Naive thymus-derived CD4-positive, alpha-beta T cell (primary cell): Measurements from ENCODE around the gene SNRNP70. TPM values are rescaled to one million over a fixed set of nuclear protein-coding genes. Genes with fewer than 3 reads are reported as not detected.
A peak's percentile ranks its signal among the peaks of the same experiment; 100 is the strongest.

Experiments used
- ATAC-seq: fragments of 150-1000 bp; cut with Tn5 transposase; 2 replicates; pipeline ENCODE4 v1.10.0; 2021; ENCODE audit warnings: mild to moderate bottlenecking, moderate library complexity
- CTCF ChIA-PET: fragments of 350-600 bp; sonication (Branson Sonifier 250); formaldehyde crosslinking; loops from one replicate; lab custom pipeline; 2021; ENCODE audit warnings: antibody characterized with exemption; lab: Charles Lee
- POLR2A ChIA-PET: fragments of 350-600 bp; sonication (Branson Sonifier 250); formaldehyde crosslinking; loops from one replicate; lab custom pipeline; 2021; ENCODE audit warnings: antibody characterized with exemption, inconsistent platforms; lab: Charles Lee
- DNase-seq, 9 donors: peaks; one replicate each; pipeline versions ENCODE4 v3.0.0 to v3.0.0-alpha.2; 2020 to 2022; ENCODE audit warnings: mixed read lengths in 1 of 9
- H3K27ac ChIP-seq: one replicate; pipeline ENCODE4 v1.7.0; 2013; ENCODE audit warnings: mild to moderate bottlenecking, low read depth, low read length, moderate library complexity
- H3K27me3 ChIP-seq, 2 donors: one replicate each; pipeline ENCODE4 v1.7.0; 2013; ENCODE audit warnings: low read length in 2 of 2, mild to moderate bottlenecking in 2 of 2, moderate library complexity in 2 of 2; ENCODE audit not compliant: control insufficient read depth in 2 of 2, insufficient read depth in 2 of 2
- H3K36me3 ChIP-seq, 3 experiments: 1 replicate in 2 of 3; 2 replicates in 1 of 3; pipeline ENCODE4 v1.7.0; 2013; ENCODE audit warnings: low read length in 3 of 3, mild to moderate bottlenecking in 3 of 3, moderate library complexity in 1 of 3; ENCODE audit not compliant: insufficient read depth in 3 of 3, control insufficient read depth in 2 of 3
- H3K4me1 ChIP-seq, 2 donors: one replicate each; pipeline ENCODE4 v1.7.0; 2013; ENCODE audit warnings: low read length in 2 of 2, mild to moderate bottlenecking in 2 of 2, moderate library complexity in 1 of 2; ENCODE audit not compliant: control insufficient read depth in 2 of 2, insufficient read depth in 2 of 2
- H3K4me3 ChIP-seq: 2 replicates; pipeline ENCODE4 v1.7.0; 2013; ENCODE audit warnings: mild to moderate bottlenecking, low read length
- H3K9me3 ChIP-seq, 3 experiments: 1 replicate in 2 of 3; 2 replicates in 1 of 3; pipeline ENCODE4 v1.7.0; 2013; ENCODE audit warnings: low read length in 3 of 3; ENCODE audit not compliant: control insufficient read depth in 2 of 3
- H3K27ac Mint-ChIP-seq, 9 donors: one replicate each; pipeline ENCODE4 v1.8.0; 2020 to 2022; ENCODE audit warnings: mixed read lengths in 9 of 9, mild to moderate bottlenecking in 8 of 9, moderate library complexity in 5 of 9, inconsistent platforms in 2 of 9
- H3K27me3 Mint-ChIP-seq, 5 donors: one replicate each; pipeline ENCODE4 v1.8.0; 2021 to 2022; ENCODE audit warnings: mixed read lengths in 5 of 5, mild to moderate bottlenecking in 1 of 5
- H3K36me3 Mint-ChIP-seq, 5 donors: one replicate each; pipeline ENCODE4 v1.8.0; 2020 to 2022; ENCODE audit warnings: mixed read lengths in 5 of 5, mild to moderate bottlenecking in 3 of 5, inconsistent platforms in 1 of 5
- H3K4me1 Mint-ChIP-seq, 7 donors: one replicate each; pipeline ENCODE4 v1.8.0; 2020 to 2022; ENCODE audit warnings: mixed read lengths in 7 of 7, mild to moderate bottlenecking in 3 of 7, inconsistent platforms in 1 of 7
- H3K4me3 Mint-ChIP-seq, 10 donors: one replicate each; pipeline ENCODE4 v1.8.0; 2020 to 2022; ENCODE audit warnings: mild to moderate bottlenecking in 10 of 10, mixed read lengths in 10 of 10, moderate library complexity in 6 of 10, inconsistent platforms in 2 of 10
- H3K9me3 Mint-ChIP-seq, 11 donors: one replicate each; pipeline ENCODE4 v1.8.0; 2020 to 2022; ENCODE audit warnings: mixed read lengths in 11 of 11, mild to moderate bottlenecking in 4 of 11, inconsistent platforms in 1 of 11, moderate library complexity in 1 of 11
- intact Hi-C, 2 donors: fragments of 100-400 bp; cut with micrococcal nuclease; formaldehyde crosslinking; loops; one replicate each; pipeline ENCODE4 v1.15.1; 2023
- polyA plus RNA-seq, 2 donors: library from polyadenylated mRNA; unstranded; fragments of 300-500 nt; fragmentation: Illumina TruSeq; gene quantifications; one replicate each; pipeline ENCODE4 v1.2.3, GENCODE V29; 2021
- total RNA-seq, 6 experiments: library from RNA in 5 of 6; stranded (reverse) in 5 of 6; gene quantifications; 1 replicate in 5 of 6; 2 replicates in 1 of 6; pipeline ENCODE4 v1.2.3 and lab custom pipeline; 2021 to 2026

Gene SNRNP70
- total and polyA plus RNA-seq, 7 experiments from 2014 or later = 48.0 to 837 (median 326) TPM

DNA sequence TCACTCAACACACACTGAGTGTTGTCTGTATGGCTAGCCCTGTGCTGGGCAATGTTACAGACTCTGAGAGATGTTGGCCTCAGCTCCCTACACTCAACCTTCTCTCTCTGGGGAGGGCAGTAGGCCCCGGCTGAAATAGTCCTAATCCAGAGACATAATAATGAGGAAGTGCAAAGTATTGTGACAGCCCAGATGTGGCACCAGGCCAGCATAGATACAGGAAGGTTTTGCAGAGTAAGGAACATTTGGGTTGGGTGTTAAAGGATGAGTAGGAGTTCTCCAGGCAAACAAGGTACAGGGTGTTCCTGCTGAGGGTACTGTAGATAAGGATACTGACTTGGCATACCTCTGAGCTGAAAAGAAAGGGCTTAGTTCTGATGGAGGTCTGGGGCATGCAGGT lies 31.3 kb downstream of the SNRNP70 start:
- intact Hi-C loops = loop anchor here (5.0 to 10.0 kb wide), 10 partner anchors 36 to 911 kb away; partner anchors contain the start of genes ALDH16A1 (in 1 of the 2), DBP (in 1 of the 2), FLT3LG (in 1 of the 2) and NOSIP (in 1 of the 2)
- CTCF ChIA-PET = interaction anchor here (0.7 to 1.1 kb wide), 3 partner anchors 7 to 19 kb away, joined by 3 read pairs; no protein-coding TSS in a partner anchor
- Mint-ChIP-seq H3K27ac (peak overlapping the region in 7 of 9 donors; percentile 4 to 94 (median 59)), H3K9me3 (no peaks in the 10 kb centered on the region), H3K27me3 (peaks cover 0 to 14% (median 0%) of the 10 kb centered on the region in 5 donors), H3K36me3 (no peaks in the 10 kb centered on the region), H3K4me1 (peaks cover 33 to 54% (median 39%) of the 10 kb centered on the region in 7 donors), H3K4me3 (peak overlapping the region; percentile 18 to 90 (median 84))
- Histone ChIP-seq H3K27me3 (no peaks in the 10 kb centered on the region), H3K9me3 (no peaks in the 10 kb centered on the region), H3K36me3 (peaks cover 0 to 4% (median 0%) of the 10 kb centered on the region in 3 experiments), H3K4me1 (peaks cover 15 to 19% of the 10 kb centered on the region in 2 donors), H3K4me3 (no peak overlapping the region), H3K27ac (no peak overlapping the region)
- ATAC-seq (no peak), DNase-seq (no peak)
- POLR2A ChIA-PET = interaction anchor here (1.0 to 1.6 kb wide), 2 partner anchors 9 to 11 kb away, joined by 3 to 6 read pairs; no protein-coding TSS in a partner anchor

DNA sequence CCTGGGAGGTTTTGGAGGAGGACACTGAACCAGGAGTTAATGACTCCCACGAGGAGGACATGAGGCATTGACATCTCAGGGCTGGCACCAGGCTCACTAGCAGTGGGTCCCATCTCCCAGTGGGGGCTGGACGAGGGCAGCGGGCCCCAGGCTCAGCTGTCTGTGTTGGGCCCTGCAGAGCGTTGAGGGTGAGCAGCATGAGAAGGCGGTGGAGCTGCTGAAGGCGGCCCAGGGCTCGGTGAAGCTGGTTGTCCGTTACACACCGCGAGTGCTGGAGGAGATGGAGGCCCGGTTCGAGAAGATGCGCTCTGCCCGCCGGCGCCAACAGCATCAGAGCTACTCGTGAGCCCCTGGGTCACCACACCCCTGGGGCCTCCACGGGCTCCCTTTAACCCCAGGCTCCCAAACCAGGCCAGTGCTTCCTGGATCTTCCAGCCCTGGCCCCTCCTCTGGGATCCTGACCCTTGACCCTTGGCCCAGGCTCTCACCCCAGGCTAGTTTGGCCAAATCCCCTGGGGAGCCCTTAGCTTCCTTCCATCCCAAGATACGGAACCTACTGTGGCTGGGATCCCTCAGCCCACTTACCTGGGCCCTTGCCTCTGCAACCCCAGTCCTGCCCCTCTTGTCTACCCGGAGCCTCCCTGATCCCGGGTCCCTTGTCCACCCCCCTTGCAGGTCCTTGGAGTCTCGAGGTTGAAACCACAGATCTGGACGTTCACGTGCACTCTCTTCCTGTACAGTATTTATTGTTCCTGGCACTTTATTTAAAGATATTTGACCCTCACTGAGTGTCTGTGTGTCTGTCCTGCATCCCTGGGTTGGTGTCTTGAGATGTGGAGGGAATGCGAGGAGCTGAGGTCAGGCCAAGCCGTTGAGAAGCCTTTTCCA lies 32.7 kb downstream of the SNRNP70 start:
- peak overlapping the region; percentile 89 to 95 (median 93) for H3K27ac Mint-ChIP-seq
- ATAC-seq = no peak
- no peaks in the 10 kb centered on the region for H3K36me3 Mint-ChIP-seq
- Histone ChIP-seq H3K4me1 (peaks cover 15 to 19% of the 10 kb centered on the region in 2 donors), H3K4me3 (peak overlapping the region; percentile 83), H3K9me3 (no peaks in the 10 kb centered on the region), H3K27ac (peak overlapping the region; percentile 92), H3K27me3 (no peaks in the 10 kb centered on the region), H3K36me3 (peaks cover 0 to 4% (median 0%) of the 10 kb centered on the region in 3 experiments)
- CTCF ChIA-PET = interaction anchor here (0.6 to 1.1 kb wide), 4 partner anchors 9 to 33 kb away, joined by 3 to 5 read pairs (median 4); no protein-coding TSS in a partner anchor
- peak in 1 of 9 donors; percentile 22 for DNase-seq
- peak overlapping the region; percentile 83 to 91 (median 88) for H3K4me3 Mint-ChIP-seq
- H3K4me1 Mint-ChIP-seq = peaks cover 33 to 51% (median 43%) of the 10 kb centered on the region in 7 donors
- peaks cover 0 to 20% (median 0%) of the 10 kb centered on the region in 5 donors for H3K27me3 Mint-ChIP-seq
- POLR2A ChIA-PET = interaction anchor here (0.6 to 1.6 kb wide), 5 partner anchors 8 to 381 kb away, joined by 3 to 6 read pairs (median 3); no protein-coding TSS in a partner anchor
- intact Hi-C loops = loop anchor here (2.0 to 10.0 kb wide), 13 partner anchors 25 to 909 kb away; partner anchors contain the start of genes ALDH16A1 (in 1 of the 2), BCL2L12 (in 1 of the 2), DBP (in 1 of the 2) and FLT3LG (in 1 of the 2)
- H3K9me3 Mint-ChIP-seq = no peaks in the 10 kb centered on the region

- DNase-seq (peak; percentile 93 to 98 (median 97)), ATAC-seq (peak; percentile 91)
- Histone ChIP-seq H3K4me3 (peak within 1 kb of the TSS; percentile 83), H3K27me3 (no peaks in the 10 kb centered on the region), H3K27ac (peak within 1 kb of the TSS; percentile 92), H3K9me3 (no peaks in the 10 kb centered on the region), H3K36me3 (peaks cover 0 to 4% (median 0%) of the 10 kb centered on the region in 3 experiments), H3K4me1 (peaks cover 13 to 16% of the 10 kb centered on the region in 2 donors)
- H3K36me3 Mint-ChIP-seq = no peaks in the 10 kb centered on the region
- POLR2A ChIA-PET = interaction anchor here (0.6 to 1.3 kb wide), 4 partner anchors 9 to 380 kb away, joined by 3 to 4 read pairs (median 3); no protein-coding TSS in a partner anchor
- CTCF ChIA-PET = interaction anchor here (0.6 to 1.1 kb wide), 3 partner anchors 19 to 32 kb away, joined by 4 to 5 read pairs (median 4); no protein-coding TSS in a partner anchor
- peak within 1 kb of the TSS; percentile 83 to 91 (median 88) for H3K4me3 Mint-ChIP-seq
- H3K4me1 Mint-ChIP-seq = peaks cover 25 to 43% (median 39%) of the 10 kb centered on the region in 7 donors
- no peaks in the 10 kb centered on the region for H3K9me3 Mint-ChIP-seq
- H3K27me3 Mint-ChIP-seq = peaks cover 0 to 27% (median 0%) of the 10 kb centered on the region in 5 donors
- intact Hi-C loops = loop anchor here (1.0 to 10.0 kb wide), 17 partner anchors 10 to 909 kb away; partner anchors contain the start of genes SNRNP70 (in 2 of the 2), ALDH16A1 (in 1 of the 2), BCL2L12 (in 1 of the 2) and DBP (in 1 of the 2)
- H3K27ac Mint-ChIP-seq = peak within 1 kb of the TSS; percentile 89 to 95 (median 93)
These were observed 33.5 kb downstream of the SNRNP70 start, which contains the start of gene C19orf73 for GRCh38 chr19:49118565-49119410. TSS of gene C19orf73 (minus strand) at chr19:49119143. CDS start at chr19:49119022, 121 bp downstream.

GRCh38 chr19:49119411-49120324 lies 34.4 kb downstream of the SNRNP70 start, which contains the start of gene PPFIA3:
TSS of gene PPFIA3 (plus strand) at chr19:49119544. CDS start at chr19:49127874, 8,330 bp downstream.
- Histone ChIP-seq H3K27me3 (no peaks in the 10 kb centered on the region), H3K9me3 (no peaks in the 10 kb centered on the region), H3K4me3 (peak within 1 kb of the TSS; percentile 83), H3K36me3 (peaks cover 0 to 2% (median 0%) of the 10 kb centered on the region in 3 experiments), H3K27ac (peak within 1 kb of the TSS; percentile 92), H3K4me1 (peaks cover 11 to 14% of the 10 kb centered on the region in 2 donors)
- DNase-seq (peak in 2 of 9 donors; percentile 22 to 33), ATAC-seq (no peak)
- intact Hi-C loops = loop anchor here (1.0 to 10.0 kb wide), 17 partner anchors 9 to 908 kb away; partner anchors contain the start of genes SNRNP70 (in 2 of the 2), ALDH16A1 (in 1 of the 2), BCL2L12 (in 1 of the 2) and DBP (in 1 of the 2)
- Mint-ChIP-seq H3K27me3 (peaks cover 0 to 31% (median 0%) of the 10 kb centered on the region in 5 donors), H3K36me3 (no peaks in the 10 kb centered on the region), H3K4me1 (peaks cover 22 to 41% (median 36%) of the 10 kb centered on the region in 7 donors), H3K4me3 (peak within 1 kb of the TSS; percentile 83 to 91 (median 88)), H3K9me3 (no peaks in the 10 kb centered on the region), H3K27ac (peak within 1 kb of the TSS; percentile 89 to 95 (median 93))
- CTCF ChIA-PET = interaction anchor here (0.7 kb wide), 1 partner anchor 13 kb away, joined by 3 read pairs; no protein-coding TSS in a partner anchor
- POLR2A ChIA-PET = interaction anchor here (0.6 kb wide), 2 partner anchors 8 to 214 kb away, joined by 3 read pairs; no protein-coding TSS in a partner anchor

GRCh38 chr19:49120325-49120683 lies 35.1 kb downstream of the SNRNP70 start:
- POLR2A ChIA-PET = interaction anchor here (0.6 to 0.7 kb wide), 2 partner anchors 127 to 213 kb away, joined by 3 read pairs; partner anchors contain the start of genes GYS1 and RUVBL2

More at GRCh38 chr19:49120325-49120683, 35.1 kb downstream of the SNRNP70 start:
- peaks cover 0 to 31% (median 0%) of the 10 kb centered on the region in 5 donors for H3K27me3 Mint-ChIP-seq
- H3K4me3 Mint-ChIP-seq = peak overlapping the region; percentile 70 to 91 (median 80)
- DNase-seq = no peak
- Histone ChIP-seq H3K9me3 (no peaks in the 10 kb centered on the region), H3K27ac (no peak overlapping the region), H3K36me3 (no peaks in the 10 kb centered on the region), H3K4me3 (no peak overlapping the region), H3K4me1 (peaks cover 8 to 9% of the 10 kb centered on the region in 2 donors), H3K27me3 (no peaks in the 10 kb centered on the region)
- no peak for ATAC-seq
- H3K9me3 Mint-ChIP-seq = no peaks in the 10 kb centered on the region
- H3K36me3 Mint-ChIP-seq = no peaks in the 10 kb centered on the region
- intact Hi-C loops = no loop called here
- CTCF ChIA-PET = interaction anchor here (0.5 kb wide), 1 partner anchor 391 kb away, joined by 4 read pairs; no protein-coding TSS in a partner anchor
- H3K27ac Mint-ChIP-seq = peak overlapping the region in 3 of 9 donors; percentile 5 to 76 (median 47)
- peaks cover 18 to 38% (median 33%) of the 10 kb centered on the region in 7 donors for H3K4me1 Mint-ChIP-seq
